GM18508 (cell line): ENCODE measurements around the gene DRD1.

Source experiments
- ATAC-seq: cut with Tn5 transposase; IDR thresholded peaks from one replicate; pipeline ENCODE4 v1.9.1; 2021; ENCODE audit warnings: moderate number of reproducible peaks; ENCODE audit not compliant: insufficient read depth, unreplicated experiment

DRD1 gene

DNA sequence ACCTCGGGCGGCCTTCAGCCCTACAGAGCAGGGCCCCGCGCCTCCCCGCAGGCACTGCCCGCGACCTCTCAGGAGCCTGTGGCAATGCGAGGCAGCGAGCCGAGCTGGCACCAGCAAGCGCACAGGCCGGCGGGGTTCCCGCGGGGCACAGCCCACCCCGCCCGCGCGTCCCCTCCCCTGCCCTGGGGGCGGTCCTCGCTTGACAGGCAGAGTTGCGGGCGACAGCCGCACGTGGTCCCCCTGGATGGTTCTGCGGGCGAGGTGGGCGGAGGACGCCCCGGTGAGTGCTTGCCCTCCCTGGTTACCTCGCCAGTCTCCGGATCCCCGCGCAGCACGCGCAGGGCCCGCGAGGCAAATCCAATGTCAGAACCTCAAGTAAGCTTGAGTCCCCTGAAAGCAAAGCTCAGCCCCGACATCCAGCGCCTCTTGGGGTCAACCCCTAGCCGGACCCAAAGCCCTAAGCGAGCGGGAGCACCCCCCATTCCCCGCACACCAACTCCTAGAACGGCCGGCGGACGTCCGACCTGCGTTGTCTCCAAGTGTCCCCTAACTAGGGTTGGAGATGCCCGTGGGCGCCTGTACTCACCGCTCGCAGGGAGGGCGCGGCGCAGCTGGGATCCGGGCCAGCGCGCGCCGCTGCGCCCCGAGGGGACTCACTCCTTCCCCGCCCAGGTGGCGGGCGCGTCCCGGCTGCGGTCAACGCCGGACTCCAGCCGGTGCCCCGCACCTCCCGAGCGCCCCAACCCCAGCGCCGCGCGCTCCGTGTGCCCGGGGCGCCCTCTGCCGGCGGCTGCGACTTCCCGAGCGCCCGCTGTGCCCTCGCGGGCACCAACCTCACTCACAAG is at the start of gene DRD1:
DRD1 (minus strand) TSS at position 123 of the 845 bp plus-strand sequence. CDS start 1,083 bp downstream, outside the sequence.
- no peak for ATAC-seq

DNA sequence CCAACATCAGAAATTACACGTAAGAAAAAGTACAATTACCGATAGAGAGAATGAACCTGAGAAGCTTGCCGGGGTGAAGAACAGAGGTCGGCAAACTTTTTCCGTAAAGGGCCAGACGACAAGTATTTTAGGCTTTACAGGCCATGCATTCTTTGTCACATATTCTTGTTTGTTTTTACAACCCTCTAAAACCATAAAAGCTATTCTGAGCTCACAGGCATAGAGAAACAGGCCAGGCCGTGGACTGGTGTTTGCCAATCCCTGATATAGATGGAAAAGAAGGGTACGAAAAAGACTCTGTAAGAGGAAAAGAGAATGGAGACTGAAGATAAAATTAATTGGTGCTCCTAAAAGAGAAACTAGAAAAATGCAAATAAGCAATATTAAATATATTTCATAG is 49.7 kb upstream of the DRD1 start:
- no peak for ATAC-seq

DNA sequence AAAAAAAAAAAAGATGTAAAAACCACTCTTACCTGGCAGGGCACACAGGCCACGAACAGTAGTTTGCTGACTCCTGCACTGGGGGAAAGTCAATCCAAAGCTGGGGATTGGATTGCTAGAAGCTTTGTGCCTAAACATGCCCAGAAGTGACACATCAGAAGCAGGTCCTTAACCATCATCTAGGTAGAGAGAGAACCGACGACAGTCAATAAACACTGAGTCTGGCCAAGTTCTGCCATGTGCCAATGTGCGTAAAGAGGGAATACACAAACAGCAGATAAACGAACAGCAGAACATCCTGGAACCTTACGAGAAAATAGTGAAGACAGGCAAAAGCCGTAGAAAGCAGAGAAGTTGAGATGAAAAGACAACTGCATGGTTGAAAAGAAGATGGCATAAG is 49.3 kb upstream of the DRD1 start:
- no peak for ATAC-seq

DNA sequence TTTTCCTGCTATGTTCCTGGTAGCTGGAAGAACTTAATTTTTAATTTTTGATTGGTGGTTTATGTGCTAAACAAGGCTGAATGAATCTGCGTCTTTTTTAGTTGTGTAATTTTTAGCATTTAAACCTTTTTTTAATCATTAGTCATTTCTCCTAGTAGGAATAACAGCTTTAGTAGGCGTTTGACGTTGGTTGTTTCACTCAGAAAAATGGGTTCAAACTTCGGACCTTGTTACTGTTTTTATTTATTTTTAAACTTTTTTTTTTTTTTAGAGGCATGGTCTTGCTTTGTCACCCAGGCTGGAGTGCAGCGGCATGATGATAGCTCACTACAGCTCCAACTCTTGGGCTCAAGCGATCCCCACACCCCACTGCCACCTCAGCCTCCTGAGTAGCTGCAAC is 47.2 kb upstream of the DRD1 start:
- no peak for ATAC-seq

DNA sequence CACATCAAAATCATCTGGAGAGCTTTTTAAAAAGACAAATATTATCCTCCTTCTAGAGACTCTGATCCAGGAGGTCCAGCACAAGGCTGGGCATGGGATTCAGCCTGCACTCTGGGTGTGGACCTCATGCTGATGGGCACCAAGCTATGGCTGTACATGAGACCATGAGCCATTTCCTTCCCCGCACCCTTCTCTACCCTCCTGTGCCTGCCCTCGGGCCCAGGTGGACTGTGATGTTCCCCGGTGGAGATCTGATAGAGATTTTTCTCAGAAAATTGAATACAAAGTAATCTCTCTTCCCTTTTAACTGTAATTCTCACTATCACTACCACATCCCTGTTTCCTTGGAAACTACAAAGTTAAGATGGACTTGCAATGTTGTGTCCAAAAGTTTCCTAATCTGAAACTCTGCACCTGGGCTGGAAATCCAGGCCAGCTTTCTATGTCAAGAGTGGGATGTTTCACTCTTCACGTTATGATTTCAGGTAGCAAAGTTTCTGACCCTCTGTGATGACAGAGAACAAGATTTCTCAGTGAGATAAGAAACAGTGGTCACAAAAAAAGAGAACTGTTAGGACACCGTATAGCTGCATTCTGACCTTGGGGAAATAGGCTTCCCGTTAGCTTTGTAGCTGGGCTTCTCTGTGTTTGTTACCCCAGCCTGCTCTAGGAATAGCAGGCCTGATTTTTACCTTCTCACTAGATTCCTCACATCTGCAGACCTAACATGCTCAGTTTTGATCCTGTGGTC is 45.9 kb upstream of the DRD1 start:
- no peak for ATAC-seq

DNA sequence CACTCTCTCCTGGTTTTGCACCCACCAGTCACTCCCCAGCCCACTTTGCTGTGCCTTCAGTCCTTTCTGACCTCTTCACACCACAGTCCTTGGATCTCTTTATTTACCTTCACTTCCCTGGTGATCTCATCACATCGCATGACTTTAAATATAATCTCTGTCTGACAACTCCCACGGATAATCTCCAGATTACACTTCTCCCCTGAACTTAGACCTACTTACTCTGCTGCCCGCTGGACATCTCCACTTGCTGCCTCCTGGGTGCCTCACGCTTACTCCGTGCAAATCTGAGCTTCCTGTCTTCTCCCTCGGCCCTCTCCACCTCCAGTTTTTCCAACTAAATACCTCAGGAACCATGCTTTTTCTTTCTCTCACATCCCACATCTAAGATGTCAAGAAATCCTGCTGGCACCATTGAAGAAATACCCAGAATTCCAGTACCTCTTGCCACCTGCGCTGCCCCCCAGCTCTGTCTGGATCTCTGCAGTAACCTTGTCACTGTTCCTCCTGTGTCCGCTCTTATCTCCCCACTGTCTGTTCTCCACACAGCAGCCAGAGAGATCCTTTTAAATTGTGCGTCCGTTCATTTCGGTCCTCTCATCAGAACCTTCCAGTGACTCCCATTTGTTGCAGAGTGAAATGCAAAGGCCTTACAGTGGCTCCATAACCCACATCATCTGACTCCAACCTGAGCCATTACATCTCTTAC is 43.7 kb upstream of the DRD1 start:
- no peak for ATAC-seq

DNA sequence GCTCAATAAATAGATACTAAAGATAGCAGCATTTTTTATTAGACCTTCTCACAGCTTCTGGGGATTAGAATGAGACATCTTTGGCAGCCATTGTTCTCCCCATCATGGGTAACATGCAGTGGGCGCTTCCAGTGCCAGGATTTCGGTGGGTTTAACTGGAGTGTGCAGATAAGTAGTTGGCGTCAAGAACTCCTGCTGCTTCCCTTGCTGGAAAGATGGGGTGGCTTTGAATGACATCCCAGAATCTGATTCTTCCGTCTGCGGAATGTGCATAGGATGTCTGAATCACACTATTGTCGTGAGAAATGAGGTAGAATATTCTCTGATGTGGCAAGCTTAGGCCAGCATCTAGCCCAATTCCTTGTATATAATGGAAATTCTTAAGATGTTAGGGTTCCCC is 41.6 kb upstream of the DRD1 start:
- ATAC-seq, result no peak

DNA sequence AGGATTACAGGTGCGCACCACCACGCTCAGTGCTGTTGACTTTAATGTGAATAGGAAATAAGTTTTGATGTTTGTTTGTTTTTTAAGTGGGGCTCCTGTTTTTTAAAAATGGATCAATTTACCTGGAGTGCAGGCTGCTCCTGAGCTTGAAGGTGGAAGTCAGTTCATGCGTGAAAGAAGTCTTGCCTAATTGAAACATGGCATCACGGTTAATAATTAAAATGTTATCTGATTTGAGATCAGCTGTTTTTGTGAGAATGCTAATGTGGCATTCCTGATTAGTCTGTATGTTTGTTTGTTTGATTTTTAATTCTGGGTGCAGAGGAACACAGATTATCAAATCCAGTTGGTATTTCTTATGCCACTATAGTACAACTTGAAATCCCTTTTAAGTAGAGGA is 40.8 kb upstream of the DRD1 start:
- no peak for ATAC-seq

DNA sequence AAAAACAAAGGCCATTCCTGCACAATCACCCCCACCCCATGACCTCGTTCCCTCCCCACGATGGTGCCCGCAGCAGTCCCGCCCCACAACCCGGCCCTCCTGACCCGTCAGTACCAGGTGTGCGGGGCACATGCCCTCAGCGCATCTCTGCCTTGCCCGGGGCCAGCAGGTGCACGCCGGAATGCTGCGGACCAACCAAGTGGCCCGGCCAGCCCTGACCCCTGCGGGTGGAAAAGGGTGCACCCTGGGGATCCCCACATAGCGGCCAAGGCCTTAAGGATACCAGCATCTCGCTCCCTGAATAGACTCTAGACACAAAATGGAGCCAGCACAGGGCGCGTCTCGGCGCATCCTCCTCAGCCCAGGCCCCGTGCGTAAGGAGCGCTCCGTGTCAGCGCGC is 40.3 kb upstream of the DRD1 start:
- no peak for ATAC-seq

DNA sequence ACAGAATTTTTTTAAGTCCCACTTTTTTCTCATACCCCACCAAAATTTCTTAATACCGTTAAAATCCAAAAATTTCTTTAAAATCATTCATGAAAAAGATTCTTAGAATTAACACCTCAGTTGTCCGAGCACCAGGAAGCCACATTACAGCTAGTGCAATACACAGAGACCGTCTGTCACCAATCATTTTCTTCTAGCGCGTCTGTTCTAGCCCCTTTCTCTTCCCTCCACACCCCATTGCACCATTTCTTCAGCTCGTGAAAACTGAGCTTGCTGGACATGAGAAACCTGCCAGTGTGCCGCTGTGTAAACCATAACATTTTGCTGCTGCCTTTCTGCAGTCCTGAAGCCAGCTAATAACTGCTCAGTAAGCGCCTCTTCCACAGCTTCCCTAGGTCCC is 39.4 kb upstream of the DRD1 start:
- no peak for ATAC-seq

DNA sequence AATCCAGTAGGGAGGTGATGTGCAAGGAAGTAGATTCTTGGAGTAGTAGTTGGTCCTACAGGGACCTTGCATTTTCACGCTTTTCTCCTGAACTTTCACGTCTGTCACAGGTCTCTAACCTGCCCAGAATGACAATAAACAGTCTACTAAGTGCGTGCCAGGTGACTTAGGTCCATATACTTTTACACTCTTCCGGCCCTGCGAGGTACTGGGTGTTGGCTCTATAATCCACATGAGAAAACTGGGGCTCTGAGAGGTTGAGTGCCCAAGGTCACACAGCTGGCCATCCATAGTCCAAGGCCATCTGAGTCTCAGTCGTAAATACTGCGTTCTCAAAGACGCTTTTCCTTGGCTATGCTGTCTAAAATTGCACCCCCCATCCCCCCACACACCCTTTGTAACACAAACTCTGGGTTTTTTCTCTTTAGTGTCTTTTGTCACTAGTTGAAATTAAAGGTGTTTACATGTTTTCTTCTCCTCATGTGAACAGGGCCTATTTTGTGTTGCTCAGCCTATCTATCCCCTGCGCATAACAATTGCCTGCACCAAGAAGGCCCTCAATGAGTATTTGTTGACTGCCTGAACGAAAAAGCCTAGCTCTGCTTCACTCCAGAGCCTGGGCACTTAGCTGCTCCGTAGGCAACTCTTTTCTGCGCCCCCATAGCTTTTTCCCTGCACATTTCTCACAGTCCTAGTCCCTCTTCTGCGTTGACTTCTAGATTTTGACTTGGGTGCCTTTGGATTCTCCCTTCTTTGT is 35.3 kb upstream of the DRD1 start:
- no peak for ATAC-seq

DNA sequence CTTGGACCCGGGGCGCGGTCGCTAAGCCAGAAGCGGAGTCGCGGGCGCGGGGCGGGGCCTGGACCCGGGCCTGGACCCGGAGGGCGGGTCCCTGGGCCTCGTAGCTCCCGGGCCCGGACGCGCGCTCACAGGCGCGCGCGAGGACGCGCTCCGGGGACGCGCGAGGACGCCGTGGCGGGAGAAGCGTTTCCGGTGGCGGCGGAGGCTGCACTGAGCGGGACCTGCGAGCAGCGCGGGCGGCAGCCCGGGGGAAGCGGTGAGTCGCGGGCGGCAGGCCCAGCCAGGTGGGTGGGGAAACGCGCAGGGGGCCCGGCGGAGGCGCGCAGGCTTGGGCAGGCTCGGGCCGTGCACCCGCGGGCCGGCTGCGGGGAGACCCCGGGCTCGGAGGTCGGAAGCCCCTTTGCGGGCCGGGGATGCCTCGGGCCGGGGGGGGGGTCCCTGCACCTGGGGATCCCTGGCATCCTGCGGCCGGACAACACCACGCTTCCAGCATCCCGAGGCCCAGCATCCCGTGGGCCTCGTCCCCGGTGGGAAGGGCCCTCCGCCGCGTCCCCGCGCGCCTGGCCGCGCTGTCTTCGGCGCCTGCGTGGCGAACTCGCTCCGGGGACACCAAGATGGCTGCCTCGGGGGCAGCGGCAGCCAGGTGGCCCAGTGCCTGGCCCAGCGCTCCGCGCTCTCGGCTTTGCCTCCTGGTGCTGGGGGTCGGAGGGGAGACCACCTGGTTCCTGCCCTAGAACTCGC is 34.6 kb upstream of the DRD1 start, which contains the start of gene SFXN1:
SFXN1 (plus strand) TSS at position 177 of the 741 bp plus-strand sequence. CDS start 13,544 bp downstream, outside the sequence.
- ATAC-seq, result peak; percentile 59

DNA sequence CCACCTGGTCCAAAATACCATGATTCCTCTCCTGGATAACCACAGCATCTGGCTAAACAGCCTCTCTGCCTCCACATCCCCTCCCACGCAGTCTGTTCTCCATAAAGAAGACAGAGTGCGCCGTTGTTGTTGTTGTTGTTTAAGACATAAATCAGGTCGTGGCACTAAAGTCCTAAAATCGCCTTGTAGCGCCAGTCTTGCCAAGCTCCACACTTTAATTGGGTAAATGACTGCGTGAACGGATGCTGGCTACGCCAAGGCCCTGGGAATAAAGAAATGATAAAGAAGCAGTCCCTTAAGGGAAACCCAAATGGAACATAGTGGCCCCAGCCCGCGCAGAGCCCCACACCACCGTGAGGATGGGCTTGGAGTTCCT is 34.0 kb upstream of the DRD1 start:
- ATAC-seq, result no peak

DNA sequence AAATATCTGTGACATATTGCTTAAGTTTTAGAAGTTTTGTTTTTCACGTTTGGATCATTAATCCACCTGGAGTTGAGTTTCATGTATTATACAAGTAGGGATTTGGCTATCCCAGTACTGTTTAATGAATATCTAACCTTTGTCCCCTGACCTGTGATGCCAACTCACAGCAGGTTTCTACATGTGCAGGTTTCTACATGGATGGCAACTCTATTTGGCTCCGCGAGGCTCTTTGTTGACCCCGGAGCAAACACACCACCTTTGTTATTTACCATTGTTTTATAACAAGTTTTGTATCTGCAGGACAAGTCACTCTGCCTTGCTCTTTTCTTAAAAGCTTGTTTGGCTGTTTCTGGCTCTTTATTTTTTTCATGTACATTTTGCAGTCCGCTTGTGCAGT is 33.5 kb upstream of the DRD1 start:
- no peak for ATAC-seq

DNA sequence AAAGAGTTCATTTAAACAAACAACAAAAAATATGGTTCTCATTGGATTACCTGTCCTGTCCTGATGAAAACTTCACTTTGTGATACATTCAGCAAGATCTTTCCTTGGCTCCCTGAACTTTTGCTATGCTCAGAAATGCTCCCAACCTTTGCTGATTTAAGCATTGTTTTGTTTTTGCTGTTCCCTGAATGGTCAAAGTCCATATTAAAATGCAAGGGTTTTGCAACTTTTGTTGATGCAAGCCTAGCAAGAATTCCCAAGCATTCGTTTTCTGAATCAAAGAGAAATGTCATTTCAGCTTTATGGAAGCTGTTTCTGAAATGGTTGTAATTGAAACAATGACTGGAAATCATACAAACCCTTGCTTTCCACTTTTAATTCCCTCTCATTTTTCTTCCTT is 31.3 kb upstream of the DRD1 start:
- no peak for ATAC-seq

DNA sequence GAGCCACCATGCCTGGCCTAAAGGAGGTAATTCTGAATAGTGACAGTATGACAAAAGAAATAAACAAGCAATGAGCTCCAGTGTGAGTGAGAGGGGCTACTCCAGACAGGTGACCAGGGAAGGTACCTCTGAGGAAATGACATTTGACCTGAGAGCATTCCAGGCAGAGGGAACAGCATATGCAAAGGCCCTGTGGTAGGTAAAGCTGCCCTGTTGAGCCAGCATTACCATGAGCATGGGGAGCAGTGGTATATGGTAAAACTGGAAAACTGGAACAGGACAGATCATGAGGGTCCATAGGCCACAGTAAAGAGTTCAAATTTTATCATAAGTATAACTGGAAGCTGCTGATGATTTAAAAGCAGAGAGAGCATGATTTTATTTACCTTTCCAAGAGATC is 28.4 kb upstream of the DRD1 start:
- ATAC-seq, result no peak

DNA sequence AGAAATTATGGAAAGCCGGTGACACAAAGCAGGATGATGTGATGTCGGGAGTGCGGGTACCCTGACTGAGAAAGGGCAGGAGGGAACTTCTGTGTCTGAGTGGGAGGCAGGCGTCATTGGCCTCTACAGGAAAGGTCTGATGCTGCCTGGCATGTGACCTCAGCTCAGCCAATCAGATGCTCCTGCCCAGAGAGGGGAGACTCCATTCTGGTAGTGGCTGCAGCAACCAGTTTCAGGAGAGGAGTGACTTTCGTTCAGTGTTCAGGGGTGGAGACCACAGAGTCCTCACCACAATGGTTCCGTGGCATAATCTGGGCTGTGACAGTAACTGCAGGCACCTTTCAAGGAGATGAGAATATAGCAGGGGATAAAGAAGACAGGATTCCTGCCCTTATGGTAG is 27.6 kb upstream of the DRD1 start:
- ATAC-seq, result no peak

DNA sequence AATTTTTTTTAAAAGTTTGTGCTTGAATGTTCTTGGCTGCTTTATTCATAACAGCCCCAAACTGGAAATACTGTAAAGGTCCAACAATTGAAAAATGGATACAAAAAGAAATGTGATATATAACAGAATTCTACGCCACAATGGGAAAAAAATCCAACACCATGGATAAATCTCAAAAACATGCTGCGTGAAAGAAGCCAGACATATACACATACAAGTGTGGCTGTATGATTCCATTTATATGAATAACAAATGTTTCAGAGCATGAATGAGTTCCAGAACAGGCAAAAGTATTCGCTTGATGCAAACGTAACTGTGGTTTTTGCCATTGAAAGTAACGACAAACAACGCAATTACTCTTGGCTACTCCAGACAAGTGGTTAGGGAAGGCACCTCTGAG is 27.2 kb upstream of the DRD1 start:
- no peak for ATAC-seq

DNA sequence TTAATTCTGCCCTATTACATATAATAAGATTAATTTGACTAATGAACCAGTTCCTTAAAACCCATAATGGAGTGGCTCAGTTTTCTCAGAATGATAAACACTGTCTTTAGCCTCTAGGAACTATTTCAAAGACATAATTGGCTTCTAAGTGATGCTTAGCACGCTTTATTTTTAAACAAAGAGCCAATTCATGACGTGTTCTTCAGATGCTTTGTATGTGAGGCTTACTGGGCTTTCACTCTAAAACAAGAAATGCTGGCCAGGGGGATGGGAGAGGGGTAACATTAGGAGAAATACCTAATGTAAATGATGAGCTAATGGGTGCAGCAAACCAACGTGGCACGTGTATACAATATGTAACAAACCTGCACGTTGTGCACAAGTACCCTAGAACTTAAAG is 26.8 kb upstream of the DRD1 start:
- no peak for ATAC-seq

DNA sequence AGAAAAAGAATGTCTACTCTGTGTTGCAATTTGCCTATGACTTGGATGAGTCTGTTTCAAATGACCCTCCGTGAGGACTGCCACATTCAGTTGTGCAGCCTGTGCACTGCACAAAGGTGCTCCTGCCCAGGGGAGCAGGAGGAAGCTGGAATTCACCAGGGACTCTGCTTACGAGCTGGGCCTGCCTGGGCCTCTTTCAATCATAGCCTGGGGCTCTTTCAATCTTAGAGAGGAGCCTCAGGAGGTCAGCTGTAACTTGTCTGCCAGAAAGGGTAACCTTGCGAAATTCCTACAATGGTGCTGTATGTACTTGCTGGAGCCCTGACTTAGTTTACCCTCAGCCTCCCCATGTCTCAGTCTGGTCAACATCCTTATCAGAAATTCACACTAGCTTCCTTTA is 25.9 kb upstream of the DRD1 start:
- ATAC-seq, result no peak
